Brain microvascular endothelial cell (primary cell): ENCODE measurements around the gene STEEP1.

Source experiments
- DNase-seq: peaks from one replicate; pipeline ENCODE4 v3.0.0-alpha.2; 2020
- H3K27ac ChIP-seq: fragments of 250-450 bp; sonication (Bioruptor Pico); 2 replicates; pipeline ENCODE4 v1.5.1; 2020; ENCODE audit warnings: mild to moderate bottlenecking, moderate library complexity
- H3K27me3 ChIP-seq: fragments of 250-450 bp; sonication (Bioruptor Pico); replicated peaks from 2 replicates; pipeline ENCODE4 v1.5.1; 2020; ENCODE audit warnings: mild to moderate bottlenecking
- H3K36me3 ChIP-seq: fragments of 250-450 bp; sonication (Bioruptor Pico); replicated peaks from 2 replicates; pipeline ENCODE4 v1.5.1; 2020; ENCODE audit warnings: mild to moderate bottlenecking
- H3K4me3 ChIP-seq: 2 replicates; pipeline ENCODE4 v1.5.1; 2011; ENCODE audit warnings: low read depth, mild to moderate bottlenecking, control low read depth, low read length, moderate library complexity
- CTCF ChIP-seq: IDR thresholded peaks from 2 replicates; pipeline ENCODE4 v1.5.1; 2011; ENCODE audit warnings: low read depth, mild to moderate bottlenecking, moderate library complexity, low read length, control low read depth, inconsistent platforms; ENCODE audit errors: missing control alignments
- in situ Hi-C: cut with HindIII; loops from 2 replicates; pipeline ENCODE4 v1.10.0; 2017; ENCODE audit warnings: low sequenced_read_pairs, low pct_ligation_motif_present

STEEP1 gene

GRCh38 chrX:119523664-119524184, 41.5 kb downstream of the STEEP1 start:
- no peak overlapping the region for H3K27ac ChIP-seq
- in situ Hi-C loops: no loop called here
- H3K27me3 ChIP-seq: no peaks in the 10 kb centered on the region
- TF ChIP-seq CTCF: no peak
- H3K4me3 ChIP-seq: no peak overlapping the region
- H3K36me3 ChIP-seq: no peaks in the 10 kb centered on the region
- no peak for DNase-seq

- H3K4me3 ChIP-seq: no peak overlapping the region
- in situ Hi-C loops: no loop called here
- DNase-seq: no peak
- no peak overlapping the region for H3K27ac ChIP-seq
- no peak for TF ChIP-seq CTCF
- no peaks in the 10 kb centered on the region for H3K27me3 ChIP-seq
- no peaks in the 10 kb centered on the region for H3K36me3 ChIP-seq
Observed at GRCh38 chrX:119521246-119521645, 44.0 kb downstream of the STEEP1 start.

DNA sequence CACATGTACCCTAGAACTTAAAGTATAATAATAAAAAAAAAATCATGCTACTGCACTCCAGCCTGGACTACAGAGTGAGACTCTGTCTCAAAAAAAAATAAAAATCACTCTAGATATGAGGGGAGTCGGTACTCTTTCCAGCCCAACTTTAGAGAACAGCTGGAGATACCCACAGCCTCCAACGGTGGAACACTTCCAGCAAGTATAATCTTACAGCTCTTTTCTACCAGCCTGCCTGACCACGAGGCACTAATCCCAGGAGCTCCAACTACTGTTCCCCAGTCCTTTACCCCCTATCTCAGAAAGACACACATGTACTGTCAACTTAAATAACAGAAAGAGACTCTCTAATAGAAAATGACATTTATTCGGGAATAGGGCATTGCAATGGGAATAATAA, 46.8 kb downstream of the STEEP1 start:
- in situ Hi-C loops: no loop called here
- TF ChIP-seq CTCF: no peak

GRCh38 chrX:119516157-119516702, 49.0 kb downstream of the STEEP1 start:
- peak; percentile 26 for DNase-seq
- Histone ChIP-seq H3K27ac (no peak overlapping the region), H3K27me3 (no peaks in the 10 kb centered on the region), H3K4me3 (no peak overlapping the region), H3K36me3 (no peaks in the 10 kb centered on the region)
- in situ Hi-C loops: no loop called here
- peak; percentile 84 for TF ChIP-seq CTCF

More for the DNA sequence above, 46.8 kb downstream of the STEEP1 start:
- no peak for DNase-seq
- Histone ChIP-seq H3K27ac (no peak overlapping the region), H3K36me3 (no peaks in the 10 kb centered on the region), H3K4me3 (no peak overlapping the region), H3K27me3 (no peaks in the 10 kb centered on the region)

DNA sequence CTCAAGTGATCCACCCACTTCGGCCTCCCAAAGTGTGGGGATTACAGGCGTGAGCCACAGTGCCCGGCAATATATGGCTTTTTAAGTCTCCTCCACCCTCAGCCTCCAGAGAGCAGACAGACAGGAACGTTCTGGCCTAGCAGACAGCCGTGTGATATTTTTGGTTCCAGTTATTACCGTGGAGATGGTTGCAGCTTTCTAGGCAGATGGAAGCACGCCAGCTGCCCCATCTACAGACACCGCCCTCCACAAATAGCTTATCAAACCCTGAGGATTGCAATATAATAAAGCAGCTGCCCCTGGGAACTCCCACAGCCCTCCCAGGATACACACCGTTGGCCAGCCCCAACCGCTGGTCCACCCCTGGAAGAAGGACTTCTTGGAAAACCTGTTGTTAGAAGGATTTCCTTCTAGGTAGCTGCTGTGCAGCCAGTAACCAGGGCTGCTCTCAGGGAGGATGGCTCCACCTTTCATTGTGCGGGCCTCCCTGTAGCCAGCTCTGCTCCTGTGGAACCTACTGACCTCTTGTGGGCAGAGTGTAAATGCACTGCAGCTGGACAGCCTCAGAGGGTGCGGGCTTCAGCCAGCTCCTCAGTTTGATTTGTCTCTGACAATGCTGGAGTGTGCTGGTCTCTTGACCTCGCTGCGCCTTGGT, 52.9 kb downstream of the STEEP1 start:
- no peak overlapping the region for H3K4me3 ChIP-seq
- no peaks in the 10 kb centered on the region for H3K27me3 ChIP-seq
- peak; percentile 46 for DNase-seq
- in situ Hi-C loops: no loop called here
- peak; percentile 74 for TF ChIP-seq CTCF
- H3K36me3 ChIP-seq: no peaks in the 10 kb centered on the region
- H3K27ac ChIP-seq: no peak overlapping the region
